ENCODE measurements around the gene DAPL1.

DNA sequence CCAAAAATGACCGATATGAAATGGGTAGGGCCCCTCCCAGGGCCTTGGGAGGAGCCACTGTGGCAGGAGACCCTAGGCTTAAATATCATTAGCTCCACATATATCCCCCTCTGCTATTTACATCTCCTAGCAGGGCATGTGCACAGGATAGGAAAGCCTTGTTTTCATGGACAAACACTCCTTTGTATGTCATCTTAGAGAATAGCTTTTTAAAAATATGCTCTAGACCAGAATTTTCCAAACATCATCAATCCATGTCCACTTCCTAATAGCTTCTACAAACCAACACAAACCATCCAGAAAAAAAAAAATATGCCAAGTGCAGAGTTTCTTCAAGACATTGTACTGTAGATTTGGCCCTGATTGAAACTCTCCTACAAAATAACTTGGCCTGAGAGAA, 10.8 kb downstream of the DAPL1 start:
- TF ChIP-seq, protein P1, sequence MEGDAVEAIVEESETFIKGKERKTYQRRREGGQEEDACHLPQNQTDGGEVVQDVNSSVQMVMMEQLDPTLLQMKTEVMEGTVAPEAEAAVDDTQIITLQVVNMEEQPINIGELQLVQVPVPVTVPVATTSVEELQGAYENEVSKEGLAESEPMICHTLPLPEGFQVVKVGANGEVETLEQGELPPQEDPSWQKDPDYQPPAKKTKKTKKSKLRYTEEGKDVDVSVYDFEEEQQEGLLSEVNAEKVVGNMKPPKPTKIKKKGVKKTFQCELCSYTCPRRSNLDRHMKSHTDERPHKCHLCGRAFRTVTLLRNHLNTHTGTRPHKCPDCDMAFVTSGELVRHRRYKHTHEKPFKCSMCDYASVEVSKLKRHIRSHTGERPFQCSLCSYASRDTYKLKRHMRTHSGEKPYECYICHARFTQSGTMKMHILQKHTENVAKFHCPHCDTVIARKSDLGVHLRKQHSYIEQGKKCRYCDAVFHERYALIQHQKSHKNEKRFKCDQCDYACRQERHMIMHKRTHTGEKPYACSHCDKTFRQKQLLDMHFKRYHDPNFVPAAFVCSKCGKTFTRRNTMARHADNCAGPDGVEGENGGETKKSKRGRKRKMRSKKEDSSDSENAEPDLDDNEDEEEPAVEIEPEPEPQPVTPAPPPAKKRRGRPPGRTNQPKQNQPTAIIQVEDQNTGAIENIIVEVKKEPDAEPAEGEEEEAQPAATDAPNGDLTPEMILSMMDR (IDR thresholded peaks at IDR 0.05) = no peak
- no peak for TF ChIP-seq EZH2phosphoT487 (IDR thresholded peaks at IDR 0.05; ENCODE audit: borderline replicate concordance, low read depth)
- no peak for TF ChIP-seq YY1 (IDR thresholded peaks at IDR 0.05; ENCODE audit: low read depth)
- TF ChIP-seq RAD21 (IDR thresholded peaks at IDR 0.05; ENCODE audit: low read length) = no peak
